NCI-H146 treated with DMSO at 0.1 percent for 48 hours (cell line): ENCODE data around the gene ERC2.

Source experiments
- DNase-seq: peaks from one replicate; lab custom pipeline; 2025; ENCODE audit not compliant: unreplicated experiment; lab: John Stamatoyannopoulos, UW

Gene ERC2

DNA sequence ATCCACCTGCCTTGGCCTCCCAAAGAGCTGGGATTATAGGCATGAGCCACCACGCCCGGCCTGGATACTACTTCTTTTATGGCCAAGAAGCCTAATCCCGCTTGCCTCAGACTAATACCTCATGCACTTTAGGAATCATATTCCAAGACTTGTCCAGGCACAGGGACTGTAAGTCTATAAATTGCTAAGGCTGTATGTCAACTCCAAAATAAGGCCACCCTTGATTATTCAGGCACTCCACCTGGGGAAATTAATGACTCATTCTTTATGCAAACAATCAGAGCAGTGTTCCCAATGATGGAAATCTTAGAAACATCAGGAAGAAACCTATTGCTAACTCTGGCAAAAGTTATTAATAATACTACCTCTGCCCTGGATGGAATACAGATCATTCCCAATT lies 98.4 kb downstream of the ERC2 start:
- DNase-seq: no peak

- DNase-seq: no peak
Observed at GRCh38 chr3:56368846-56369245, 99.4 kb downstream of the ERC2 start.

DNA sequence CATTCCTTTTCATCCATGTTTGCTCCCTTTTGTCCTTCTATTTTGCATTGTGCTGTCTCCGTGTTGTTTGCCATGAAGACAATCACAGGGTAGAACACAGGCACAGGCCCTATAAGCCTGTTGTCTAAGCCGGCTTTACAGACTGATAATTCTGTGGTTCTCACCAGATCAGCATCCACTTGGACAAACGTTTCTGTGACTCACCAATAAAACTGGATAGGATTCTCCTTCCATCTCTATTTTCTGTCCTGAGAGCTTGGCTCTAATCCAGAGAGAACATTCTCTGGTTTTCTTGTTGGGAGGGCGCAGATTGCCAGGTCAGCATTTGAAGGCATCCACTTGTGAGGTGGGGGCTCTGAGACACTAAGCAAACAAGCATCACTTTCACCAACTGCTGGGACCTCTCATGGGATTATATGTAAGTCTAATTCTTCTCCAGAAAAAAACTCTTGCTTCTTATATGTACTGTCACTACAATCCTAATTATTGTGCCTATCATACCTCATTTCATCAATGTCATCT lies 101.6 kb downstream of the ERC2 start:
- DNase-seq: no peak

- DNase-seq: no peak
Observed at GRCh38 chr3:56365905-56366640, 102.2 kb downstream of the ERC2 start.

DNA sequence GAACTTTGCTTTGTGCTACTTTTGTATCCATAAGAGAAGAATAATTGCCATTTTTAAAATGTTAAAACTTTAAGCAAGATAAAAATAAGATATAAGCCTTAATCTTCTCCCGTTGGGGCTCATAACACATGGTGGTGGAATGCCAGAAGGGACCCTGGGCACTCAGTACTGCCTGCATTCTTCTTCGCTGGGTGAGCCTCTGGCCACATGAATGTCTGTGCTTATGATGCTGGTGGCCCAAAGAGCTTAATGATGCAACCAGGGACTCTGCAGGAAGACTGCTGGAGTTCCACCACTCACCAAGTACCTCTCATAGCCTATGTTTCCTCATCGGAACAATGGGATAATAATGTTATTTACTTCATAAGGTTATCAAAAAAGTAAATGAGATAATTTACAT lies 103.6 kb downstream of the ERC2 start:
- DNase-seq: no peak

- no peak for DNase-seq
Observed at GRCh38 chr3:56363720-56364119, 104.5 kb downstream of the ERC2 start.

DNA sequence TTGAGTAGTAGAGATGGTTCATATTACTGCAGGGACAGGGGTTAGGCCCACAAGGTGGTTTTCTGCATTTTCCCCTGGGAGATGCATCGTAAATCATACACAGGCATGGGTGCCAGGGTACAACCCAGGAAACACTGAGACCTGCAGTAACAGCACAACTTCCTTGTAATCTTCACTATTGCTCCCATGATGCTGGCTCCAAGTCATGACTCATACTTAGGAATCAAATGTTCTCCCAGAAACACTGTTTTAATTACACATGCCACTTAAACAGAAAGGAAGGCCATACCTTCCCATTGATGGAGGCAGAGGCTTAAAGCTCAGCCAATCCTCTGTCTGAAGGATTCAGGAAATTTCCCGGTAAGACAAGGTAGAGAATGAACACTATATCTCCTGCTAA lies 106.5 kb downstream of the ERC2 start:
- no peak for DNase-seq

DNA sequence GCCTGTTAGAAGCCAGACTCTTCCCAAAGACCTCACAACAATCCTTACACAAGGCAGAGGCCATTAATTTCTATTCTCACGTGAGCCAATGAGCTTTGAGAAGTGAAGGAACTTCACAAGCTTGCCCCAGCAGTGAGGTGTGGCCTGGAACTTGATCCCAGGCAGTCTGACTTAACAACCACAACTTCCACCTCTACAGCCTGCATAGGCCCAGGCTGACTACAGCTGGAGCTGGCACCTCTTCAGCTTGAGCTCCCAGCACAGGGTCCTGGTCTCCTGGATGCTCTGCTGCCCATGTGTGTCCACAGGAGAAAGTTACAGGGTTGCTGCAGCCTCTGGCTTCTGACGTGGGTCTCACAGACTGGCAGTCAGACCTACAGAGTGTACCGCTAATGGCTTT lies 111.0 kb downstream of the ERC2 start:
- no peak for DNase-seq

- no peak for DNase-seq
Observed at GRCh38 chr3:56356808-56357207, 111.5 kb downstream of the ERC2 start.

DNA sequence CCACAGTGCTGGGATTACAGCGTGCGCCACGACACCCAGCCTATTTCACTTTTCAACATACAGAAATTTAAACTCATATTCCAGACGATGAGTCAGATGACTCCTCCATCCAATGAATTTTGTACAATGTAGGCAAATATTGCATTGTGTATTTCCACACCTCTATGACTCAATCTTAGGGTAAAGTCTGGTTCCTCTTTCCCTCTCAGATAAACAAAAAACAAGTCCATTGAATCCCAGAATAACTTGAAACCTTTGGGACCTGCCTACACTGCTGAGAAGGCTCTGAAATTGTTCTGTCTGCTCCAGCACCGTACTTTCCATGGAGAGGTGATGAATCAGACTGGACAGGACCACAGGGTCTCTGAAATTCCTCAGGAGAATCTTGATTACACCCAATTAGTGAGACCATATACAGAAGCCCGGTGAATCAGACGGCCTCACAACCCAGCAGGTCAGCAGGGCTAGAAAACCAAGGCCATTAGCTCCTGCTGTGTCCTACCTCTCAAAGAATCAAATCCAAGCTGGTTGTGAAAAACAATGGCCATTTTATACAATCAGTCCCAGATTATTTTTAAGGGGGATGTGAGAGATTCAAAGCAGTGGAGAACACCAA lies 112.6 kb downstream of the ERC2 start:
- DNase-seq: no peak

GRCh38 chr3:56351537-56351936 lies 116.7 kb downstream of the ERC2 start:
- DNase-seq: no peak

- DNase-seq: no peak
Observed at GRCh38 chr3:56347219-56347871, 120.9 kb downstream of the ERC2 start.

DNA sequence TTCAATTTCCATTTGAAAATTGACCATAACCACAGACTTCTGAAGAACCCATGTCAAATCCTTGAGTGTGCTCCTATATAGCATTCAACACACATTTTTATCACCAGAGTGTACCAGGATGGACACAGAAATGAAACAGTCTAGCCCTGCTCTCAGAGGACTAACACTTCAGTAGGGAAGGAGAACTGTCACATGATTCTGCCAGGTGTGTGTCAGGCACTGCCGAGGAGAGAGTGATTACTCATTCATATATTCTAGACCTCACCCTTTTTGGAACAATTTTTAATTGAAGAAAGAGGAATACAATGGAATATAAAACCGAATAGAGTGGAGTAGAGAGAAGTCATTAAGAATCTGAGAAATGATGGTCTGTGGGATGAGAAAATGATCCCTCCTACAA lies 125.8 kb downstream of the ERC2 start:
- no peak for DNase-seq

- DNase-seq: peak; percentile 9
Observed at GRCh38 chr3:56339671-56340070, 128.6 kb downstream of the ERC2 start.

DNA sequence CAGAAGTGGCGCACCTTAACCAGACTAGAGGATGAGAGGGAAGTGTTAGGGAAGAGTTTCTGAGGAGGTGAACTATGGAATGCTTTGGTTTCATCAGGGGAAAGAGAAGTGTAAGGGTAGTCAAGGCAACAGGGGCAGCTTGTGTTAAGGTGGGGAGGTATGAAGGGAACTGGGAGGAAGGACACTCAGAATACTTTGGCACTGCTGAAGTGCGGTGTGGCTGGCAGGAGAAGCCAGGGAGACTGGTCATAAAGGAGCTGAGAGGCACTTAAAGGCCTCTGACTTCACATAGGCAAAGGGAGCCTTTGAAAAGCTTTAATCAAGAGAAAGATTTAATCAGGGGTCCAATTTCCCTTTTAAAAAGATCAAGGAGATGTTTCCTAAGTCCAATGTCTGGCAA lies 129.0 kb downstream of the ERC2 start:
- no peak for DNase-seq

DNA sequence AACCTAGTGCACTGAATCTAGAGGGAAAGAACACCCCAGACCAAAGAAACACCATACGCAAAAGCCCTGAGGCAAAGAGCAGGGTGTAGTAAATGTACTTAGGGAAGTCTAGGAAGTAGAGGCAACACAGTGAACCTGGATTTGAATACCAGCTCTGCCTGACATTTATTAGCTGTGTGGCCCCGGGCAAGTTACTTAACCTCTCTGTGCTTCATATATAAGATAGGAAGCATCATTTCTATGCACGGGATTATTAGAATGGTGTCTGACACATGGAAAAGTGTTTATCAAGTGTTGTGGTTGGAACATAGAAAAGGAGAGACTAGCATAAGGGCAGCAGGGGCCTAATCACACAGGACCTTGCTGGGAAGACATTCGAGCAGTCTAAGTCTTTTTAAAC lies 132.2 kb downstream of the ERC2 start:
- no peak for DNase-seq

DNA sequence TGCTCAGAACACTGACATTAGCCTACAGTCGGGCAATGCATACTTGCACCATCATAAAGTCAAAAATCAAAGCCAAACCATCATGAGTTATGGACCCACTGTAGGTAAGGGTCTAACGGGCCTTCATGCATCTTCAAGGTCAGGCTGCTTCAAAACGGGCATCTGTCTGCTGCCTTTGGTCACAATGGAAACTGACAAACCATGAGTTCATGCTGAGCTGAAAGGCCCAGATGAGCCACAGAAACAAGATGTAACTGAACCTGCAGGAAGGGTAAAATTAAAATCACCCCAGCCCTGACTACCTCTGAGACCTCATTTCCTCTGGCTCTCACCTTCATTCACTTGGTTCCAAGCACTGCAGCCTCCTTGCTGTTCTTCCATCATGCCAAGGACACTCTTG lies 143.8 kb downstream of the ERC2 start:
- no peak for DNase-seq

DNA sequence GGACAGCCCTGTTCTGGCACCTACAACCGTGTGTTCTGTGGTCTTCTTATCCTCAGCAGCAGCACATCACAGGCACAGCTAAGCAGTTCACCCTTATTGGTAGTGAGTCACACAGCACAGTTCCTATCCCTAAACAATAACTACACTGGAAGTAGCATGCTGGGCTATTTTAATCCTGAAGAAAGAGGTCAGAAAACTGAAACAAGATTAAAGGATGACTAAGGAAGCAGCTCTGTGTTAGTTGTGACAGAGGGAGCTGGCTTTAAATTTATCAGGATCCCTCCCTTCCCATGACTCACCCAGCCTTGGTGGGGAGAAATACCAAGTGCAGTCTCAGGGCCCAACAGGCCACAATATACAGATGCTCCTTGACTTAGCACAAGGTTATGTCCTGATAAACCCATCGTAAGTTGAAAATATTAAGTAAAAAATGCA lies 144.3 kb downstream of the ERC2 start:
- no peak for DNase-seq

DNA sequence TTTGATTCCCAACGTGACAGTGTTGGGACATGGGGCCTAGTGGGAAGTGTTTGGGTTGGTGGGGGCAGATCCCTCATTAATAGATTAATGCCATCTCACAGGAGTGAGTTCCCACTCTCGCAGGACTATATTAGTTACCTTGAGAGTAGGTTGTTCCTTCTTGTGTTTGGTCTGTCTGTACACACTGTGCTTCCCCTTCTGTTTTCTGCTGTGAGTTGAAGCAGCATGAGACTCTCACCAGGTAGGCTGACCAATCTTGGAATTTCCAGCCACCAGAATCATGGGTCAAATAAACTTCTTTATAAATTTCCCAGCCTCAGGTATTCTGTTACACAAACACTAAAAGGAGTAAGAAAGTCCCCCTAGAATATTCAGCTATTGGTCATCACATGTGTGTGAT lies 145.4 kb downstream of the ERC2 start:
- no peak for DNase-seq

DNA sequence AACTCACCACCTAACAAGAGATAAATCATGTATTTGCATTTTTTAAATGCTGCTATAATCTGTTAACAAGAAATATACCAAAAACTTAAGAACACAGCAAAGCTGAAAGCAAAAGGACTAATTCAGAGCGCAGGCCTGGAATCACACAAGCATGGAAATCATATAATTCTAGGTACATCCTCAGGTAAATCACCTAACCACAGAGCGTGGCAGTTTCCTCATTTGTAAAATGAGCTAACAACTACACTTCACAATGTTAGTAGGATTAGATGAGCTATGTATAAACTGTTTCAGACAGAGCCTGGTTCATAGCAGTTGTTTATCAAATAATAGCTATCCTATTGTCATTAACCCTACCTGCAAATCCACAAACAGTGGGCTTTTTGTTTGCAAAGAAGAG lies 146.4 kb downstream of the ERC2 start:
- DNase-seq: no peak

DNA sequence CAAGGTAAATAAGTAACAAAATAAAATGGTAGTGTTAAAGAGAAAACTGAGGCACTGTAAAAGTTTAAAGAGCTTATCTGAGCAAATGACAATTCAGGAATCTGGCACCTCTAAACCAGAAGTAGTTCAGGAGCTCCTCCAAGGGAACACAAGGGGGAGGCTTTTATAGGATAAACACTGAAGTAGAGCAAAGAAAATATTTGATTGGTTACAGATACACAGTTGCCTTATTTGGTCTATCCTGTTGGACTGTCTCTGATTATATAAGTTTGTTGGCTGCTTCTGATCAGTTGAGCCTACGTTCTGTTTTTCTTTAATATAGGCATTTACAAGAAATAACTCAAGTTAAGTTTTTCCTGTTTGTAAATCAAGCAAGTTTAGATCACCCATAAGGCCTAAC lies 146.9 kb downstream of the ERC2 start:
- DNase-seq: no peak

- DNase-seq: no peak
Observed at GRCh38 chr3:56320883-56321282, 147.4 kb downstream of the ERC2 start.
